GM19463 (cell line): Measurements from ENCODE around the gene WDR41.
"Not testable (repeated sequence)": the region's sequence is repeated elsewhere in the genome, so short reads cannot be mapped to it uniquely, and the experiment has no call there.

Source experiments
- ATAC-seq: cut with Tn5 transposase; IDR thresholded peaks from one replicate; pipeline ENCODE4 v1.9.1; 2021; ENCODE audit warnings: mild to moderate bottlenecking, moderate library complexity; ENCODE audit not compliant: unreplicated experiment

The WDR41 gene

GRCh38 chr5:77409870-77410621 lies 82.1 kb downstream of the WDR41 start:
- no peak for ATAC-seq

GRCh38 chr5:77407152-77407551 lies 85.0 kb downstream of the WDR41 start:
- ATAC-seq = no peak

- ATAC-seq = no peak
Measured at GRCh38 chr5:77402796-77403195, 89.3 kb downstream of the WDR41 start.

DNA sequence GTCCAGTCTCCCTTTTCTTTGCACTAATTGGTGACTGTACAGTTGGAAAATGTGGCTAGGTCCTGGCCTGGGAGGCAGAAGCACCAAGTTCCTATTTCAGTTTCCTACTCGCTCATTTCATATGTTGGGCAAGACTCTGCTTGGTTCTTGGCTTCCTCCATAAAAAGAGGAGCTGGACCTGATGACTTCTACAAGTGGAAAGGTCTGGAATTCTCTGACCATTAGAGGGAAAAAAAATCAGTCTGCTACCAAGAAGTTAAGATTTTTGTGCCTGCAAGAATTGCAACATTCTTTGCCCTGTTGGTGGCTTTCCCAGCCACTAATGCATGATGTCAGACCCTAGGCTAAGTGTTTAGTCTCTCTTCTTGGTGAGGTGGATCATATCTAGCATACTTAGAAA lies 91.5 kb downstream of the WDR41 start:
- no peak for ATAC-seq

DNA sequence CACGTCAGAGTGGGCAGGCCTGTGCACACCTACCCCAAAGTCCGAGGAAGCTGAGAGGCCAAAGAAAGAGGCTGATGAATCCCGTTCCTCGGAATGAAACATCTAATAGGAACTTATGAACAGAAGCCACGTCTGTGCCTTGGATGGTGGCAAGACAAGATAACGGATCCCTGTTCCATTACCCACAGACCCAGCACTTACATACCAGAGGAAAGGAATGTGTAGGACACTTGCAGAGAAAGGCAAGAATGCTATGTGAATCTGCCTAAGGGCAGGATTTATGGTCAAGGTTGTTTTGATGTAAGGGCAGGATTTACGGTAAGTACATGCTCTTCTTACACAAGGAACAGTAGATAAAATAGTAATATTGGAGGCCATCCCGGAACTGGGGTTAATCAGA lies 93.2 kb downstream of the WDR41 start:
- no peak for ATAC-seq

DNA sequence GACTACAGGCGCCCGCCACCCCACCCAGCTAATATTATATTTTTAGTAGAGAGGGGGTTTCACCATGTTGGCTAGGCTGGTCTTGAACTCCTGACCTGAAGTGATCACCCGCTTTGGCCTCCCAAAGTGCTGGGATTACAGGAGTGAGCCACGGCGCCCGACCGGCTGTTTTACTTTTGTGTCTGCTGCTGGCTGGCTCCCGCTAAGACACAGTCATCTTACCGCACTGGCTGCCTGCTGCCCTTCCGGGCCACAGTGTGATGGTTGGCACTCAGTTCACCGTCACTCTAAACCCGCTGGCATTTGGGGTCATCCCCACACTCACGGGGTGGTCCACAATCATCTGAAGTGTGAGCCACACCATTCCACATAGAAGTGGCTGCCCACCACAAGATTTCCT lies 93.7 kb downstream of the WDR41 start:
- ATAC-seq = no peak

- ATAC-seq = no peak
Measured at GRCh38 chr5:77397686-77398292, 94.3 kb downstream of the WDR41 start.

DNA sequence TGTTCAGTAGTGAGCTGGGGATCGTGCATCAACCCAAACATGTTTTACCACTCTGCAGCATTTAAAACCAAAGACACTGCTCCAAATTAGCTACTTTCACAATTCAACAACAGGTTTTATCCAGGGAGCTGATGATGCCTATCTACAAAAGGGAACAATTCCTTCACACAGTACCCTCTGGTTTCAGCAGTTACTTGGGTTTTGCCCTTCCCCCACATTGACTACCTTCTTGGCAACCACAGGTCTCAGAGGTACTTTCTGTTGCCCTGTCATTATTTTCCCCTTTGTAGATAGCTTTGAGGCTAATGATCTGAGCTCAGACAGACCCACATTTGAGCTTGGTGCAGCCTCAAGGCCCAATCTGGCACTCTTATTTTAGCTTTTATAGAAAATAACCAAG lies 96.1 kb downstream of the WDR41 start:
- peak; percentile 69 for ATAC-seq

GRCh38 chr5:77394064-77394715 lies 97.9 kb downstream of the WDR41 start:
- ATAC-seq = no peak

GRCh38 chr5:77391240-77391765 lies 100.8 kb downstream of the WDR41 start:
- ATAC-seq = no peak

DNA sequence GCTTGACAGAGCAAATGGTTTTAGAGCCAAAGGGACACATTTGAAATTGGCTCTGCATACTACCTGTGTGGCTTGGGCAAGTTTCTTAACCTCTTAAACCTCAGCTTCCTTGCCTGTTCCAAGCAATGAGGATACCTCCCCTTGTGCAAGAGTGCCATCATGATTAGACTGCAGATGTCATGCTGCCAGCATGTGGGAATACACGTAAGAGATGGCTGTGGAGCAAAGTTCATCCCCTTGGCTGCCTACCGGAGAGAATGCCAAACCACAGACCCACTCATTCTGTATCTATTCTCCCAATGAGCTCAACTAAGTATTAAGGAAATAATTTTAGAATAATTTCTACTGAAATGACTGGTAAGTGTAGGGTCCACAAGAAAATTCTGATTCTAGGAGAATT lies 101.3 kb downstream of the WDR41 start:
- ATAC-seq = no peak

DNA sequence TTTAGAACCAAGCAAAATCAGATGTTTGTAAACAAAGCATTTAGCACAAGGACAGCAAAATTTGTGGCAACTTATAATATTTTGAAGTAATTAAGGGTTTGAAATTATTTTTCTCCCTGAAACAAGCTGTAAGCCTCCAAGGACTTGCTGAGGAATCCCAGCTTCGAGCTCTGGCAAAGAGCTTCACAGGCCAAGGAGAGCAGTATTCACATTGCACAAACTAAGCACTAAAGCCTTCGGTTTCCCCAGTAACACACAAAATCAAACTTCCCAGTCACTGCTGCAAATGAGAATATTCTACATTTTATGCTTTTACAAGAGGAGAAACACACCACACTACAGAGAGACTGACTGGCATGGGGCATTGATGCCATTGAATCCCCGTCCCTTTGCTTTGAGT lies 101.9 kb downstream of the WDR41 start:
- ATAC-seq = no peak

DNA sequence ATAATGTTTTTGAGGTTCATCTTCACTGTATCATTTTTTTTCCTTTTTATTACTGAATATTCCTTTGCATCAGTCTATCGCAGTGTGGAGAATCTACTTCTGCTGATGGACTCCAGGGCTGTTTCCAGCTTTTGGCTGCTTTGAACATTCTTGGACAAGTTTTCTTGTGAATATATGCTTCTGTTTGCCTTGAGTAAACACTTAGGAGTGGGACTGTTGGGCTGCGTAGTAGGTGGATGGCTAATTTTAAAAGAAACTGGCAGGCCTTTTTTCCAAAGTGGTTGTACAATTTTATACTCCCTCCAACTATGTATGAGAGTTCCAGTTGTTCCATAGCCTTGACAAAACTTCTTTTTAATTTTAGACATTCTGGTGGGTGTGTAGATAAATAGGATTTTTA lies 102.4 kb downstream of the WDR41 start:
- ATAC-seq = no peak

- not testable (repeated sequence) for ATAC-seq
Measured at GRCh38 chr5:77386340-77386739, 105.8 kb downstream of the WDR41 start.

- not testable (repeated sequence) for ATAC-seq
Measured at GRCh38 chr5:77383336-77383735, 108.8 kb downstream of the WDR41 start.
